WTC11 (cell line): ENCODE data around the gene CLEC4E. TPM values are rescaled to one million over a fixed set of nuclear protein-coding genes. Genes with fewer than 3 reads are reported as not detected.
"Not testable (repeated sequence)": the region's sequence is repeated elsewhere in the genome, so short reads cannot be mapped to it uniquely, and the experiment has no call there.

Experiments
- ATAC-seq: fragments of 200-7000 bp; cut with Tn5 transposase; 2 replicates; pipeline ENCODE4 v1.10.0; 2021; ENCODE audit warnings: mild to moderate bottlenecking, moderate library complexity
- CTCF ChIA-PET: fragments of 300-600 bp; sonication (Branson Sonifier 250); formaldehyde crosslinking; loops from one replicate; lab custom pipeline; 2021; ENCODE audit warnings: antibody characterized with exemption; lab: Charles Lee
- POLR2A ChIA-PET: fragments of 350-600 bp; sonication (Branson Sonifier 250); formaldehyde crosslinking; loops from one replicate; lab custom pipeline; 2021; ENCODE audit warnings: antibody characterized with exemption; lab: Charles Lee
- DNase-seq: peaks from one replicate; pipeline ENCODE4 v3.0.0; 2021; ENCODE audit warnings: low spot score
- H3K27ac Mint-ChIP-seq: 2 replicates; pipeline ENCODE4 v1.8.0; 2021; ENCODE audit warnings: mixed read lengths
- H3K27me3 Mint-ChIP-seq: 2 replicates; pipeline ENCODE4 v1.8.0; 2021; ENCODE audit warnings: low read depth, mild to moderate bottlenecking, moderate library complexity, mixed read lengths
- H3K36me3 Mint-ChIP-seq: 2 replicates; pipeline ENCODE4 v1.8.0; 2021; ENCODE audit warnings: mixed read lengths
- H3K4me1 Mint-ChIP-seq: 2 replicates; pipeline ENCODE4 v1.8.0; 2022; ENCODE audit warnings: mixed read lengths
- H3K4me3 Mint-ChIP-seq: 2 replicates; pipeline ENCODE4 v1.8.0; 2021; ENCODE audit warnings: mild to moderate bottlenecking, moderate library complexity, mixed read lengths
- H3K9me3 Mint-ChIP-seq: 2 replicates; pipeline ENCODE4 v1.8.0; 2021; ENCODE audit warnings: mixed read lengths
- ATF1 ChIP-seq: sonication (generic); formaldehyde crosslinking; IDR thresholded peaks from 2 replicates; pipeline ENCODE4 v1.8.1; 2023; ENCODE audit warnings: mild to moderate bottlenecking, moderate library complexity, missing genetic modification reagents
- CBFB ChIP-seq: sonication (generic); formaldehyde crosslinking; IDR thresholded peaks from 2 replicates; pipeline ENCODE4 v1.8.1; 2022; ENCODE audit warnings: mild to moderate bottlenecking, low read depth, missing genetic modification reagents
- CDX4 ChIP-seq: fragments of 250-450 bp; sonication (Bioruptor Pico); IDR thresholded peaks from 2 replicates; pipeline ENCODE4 v1.9.0; 2021; ENCODE audit warnings: moderate library complexity, mild to moderate bottlenecking, inconsistent platforms, borderline replicate concordance
- EMX1 ChIP-seq: fragments of 250-450 bp; sonication (Bioruptor Pico); IDR thresholded peaks from 2 replicates; pipeline ENCODE4 v1.8.0; 2021; ENCODE audit warnings: mild to moderate bottlenecking
- FOXK1 ChIP-seq: sonication (generic); formaldehyde crosslinking; IDR thresholded peaks from 2 replicates; pipeline ENCODE4 v1.8.0; 2022; ENCODE audit warnings: mild to moderate bottlenecking, moderate library complexity, missing genetic modification reagents
- IRF1 ChIP-seq: sonication (generic); formaldehyde crosslinking; IDR thresholded peaks from 2 replicates; pipeline ENCODE4 v1.8.0; 2023; ENCODE audit warnings: missing genetic modification reagents
- JAZF1 ChIP-seq: fragments of 250-450 bp; sonication (Bioruptor Pico); IDR thresholded peaks from 2 replicates; pipeline ENCODE4 v1.9.0; 2021; ENCODE audit warnings: moderate library complexity, mild to moderate bottlenecking, inconsistent platforms
- JUN ChIP-seq: sonication (generic); formaldehyde crosslinking; IDR thresholded peaks from 2 replicates; pipeline ENCODE4 v1.8.0; 2023; ENCODE audit warnings: mild to moderate bottlenecking, missing genetic modification reagents
- KAT7 ChIP-seq: sonication (generic); formaldehyde crosslinking; IDR thresholded peaks from 2 replicates; pipeline ENCODE4 v1.8.1; 2023; ENCODE audit warnings: missing genetic modification reagents, mild to moderate bottlenecking, borderline replicate concordance
- MYBL2 ChIP-seq: sonication (generic); formaldehyde crosslinking; IDR thresholded peaks from 2 replicates; pipeline ENCODE4 v1.8.1; 2023; ENCODE audit warnings: mild to moderate bottlenecking, moderate library complexity, missing genetic modification reagents
- NR2C2 ChIP-seq: sonication (generic); formaldehyde crosslinking; IDR thresholded peaks from 2 replicates; pipeline ENCODE4 v1.8.0; 2022; ENCODE audit warnings: mild to moderate bottlenecking, missing genetic modification reagents
- RORB ChIP-seq: fragments of 250-450 bp; sonication (Bioruptor Pico); IDR thresholded peaks from 2 replicates; pipeline ENCODE4 v1.9.0; 2021; ENCODE audit warnings: mild to moderate bottlenecking
- SOX15 ChIP-seq: fragments of 250-450 bp; sonication (Bioruptor Pico); IDR thresholded peaks from 2 replicates; pipeline ENCODE4 v1.9.0; 2021; ENCODE audit warnings: mild to moderate bottlenecking
- SP1 ChIP-seq: sonication (generic); formaldehyde crosslinking; conservative IDR thresholded peaks from 2 replicates; pipeline ENCODE4 v1.8.1; 2022; ENCODE audit warnings: missing genetic modification reagents
- STAT6 ChIP-seq: sonication (generic); formaldehyde crosslinking; conservative IDR thresholded peaks from 2 replicates; pipeline ENCODE4 v1.8.1; 2023; ENCODE audit warnings: mild to moderate bottlenecking, low read depth, missing genetic modification reagents, moderate library complexity
- TCF7 ChIP-seq: sonication (generic); formaldehyde crosslinking; IDR thresholded peaks from 2 replicates; pipeline ENCODE4 v1.8.0; 2022; ENCODE audit warnings: mild to moderate bottlenecking, low read depth, missing genetic modification reagents, moderate library complexity
- ZMAT4 ChIP-seq: fragments of 250-450 bp; sonication (Bioruptor Pico); IDR thresholded peaks from 2 replicates; pipeline ENCODE4 v1.9.0; 2021; ENCODE audit warnings: mild to moderate bottlenecking
- ZNF281 ChIP-seq: sonication (generic); formaldehyde crosslinking; IDR thresholded peaks from 2 replicates; pipeline ENCODE4 v1.8.0; 2023; ENCODE audit warnings: mild to moderate bottlenecking, missing genetic modification reagents
- ZNF317 ChIP-seq: sonication (generic); formaldehyde crosslinking; IDR thresholded peaks from 2 replicates; pipeline ENCODE4 v1.8.1; 2023; ENCODE audit warnings: low read depth, mild to moderate bottlenecking, moderate library complexity, missing genetic modification reagents, borderline replicate concordance
- total RNA-seq: library from RNA; stranded (reverse); gene quantifications from 3 replicates; pipeline ENCODE4 v1.2.3, GENCODE V29; 2021

CLEC4E gene
- total RNA-seq, 1 experiment from 2014 or later: not detected

GRCh38 chr12:8504351-8504750 is 36.4 kb downstream of the CLEC4E start (continued):
- TF ChIP-seq ATF1 (no peak), MYBL2 (CRISPR knock-in tag) (no peak), NR2C2 (CRISPR knock-in tag) (no peak)

- Mint-ChIP-seq H3K36me3 (no peaks in the 10 kb centered on the region), H3K4me1 (peaks cover 12% of the 10 kb centered on the region), H3K9me3 (peaks cover 3% of the 10 kb centered on the region; the same call in 1 of the 2 replicates), H3K4me3 (no peak overlapping the region), H3K27me3 (no peaks in the 10 kb centered on the region), H3K27ac (no peak overlapping the region)
- POLR2A ChIA-PET: no interaction called here
- CTCF ChIA-PET: interaction anchor here (1.2 kb wide), 1 partner anchor 107 kb away, joined by 4 read pairs; no protein-coding TSS in a partner anchor
- TF ChIP-seq MYBL2 (CRISPR knock-in tag): no peak
- no peak for TF ChIP-seq RORB (CRISPR knock-in tag)
- TF ChIP-seq JUN (CRISPR knock-in tag): no peak
- no peak for TF ChIP-seq CBFB (CRISPR knock-in tag)
- no peak for TF ChIP-seq SOX15 (CRISPR knock-in tag)
- no peak for TF ChIP-seq SP1 (CRISPR knock-in tag)
- no peak for TF ChIP-seq KAT7 (CRISPR knock-in tag)
- no peak for TF ChIP-seq IRF1
- no peak for TF ChIP-seq CDX4
- TF ChIP-seq STAT6: no peak
- TF ChIP-seq JAZF1 (CRISPR knock-in tag): no peak
- no peak for TF ChIP-seq ZNF317 (CRISPR knock-in tag)
- no peak for TF ChIP-seq ZNF281 (CRISPR knock-in tag)
- TF ChIP-seq FOXK1 (CRISPR knock-in tag): no peak
- TF ChIP-seq TCF7 (CRISPR knock-in tag): no peak
- TF ChIP-seq ZMAT4 (CRISPR knock-in tag): no peak
- DNase-seq (no peak), ATAC-seq (no peak)
Observed at GRCh38 chr12:8501720-8502119, 39.0 kb downstream of the CLEC4E start.

GRCh38 chr12:8499616-8500015 is 41.1 kb downstream of the CLEC4E start:
- CTCF ChIA-PET: interaction anchor here (0.6 to 1.2 kb wide), 9 partner anchors 10 to 361 kb away, joined by 3 to 7 read pairs (median 3); no protein-coding TSS in a partner anchor
- DNase-seq: no peak
- Mint-ChIP-seq H3K27me3 (no peaks in the 10 kb centered on the region; the same call in 1 of the 2 replicates), H3K9me3 (peaks cover 4% of the 10 kb centered on the region), H3K4me1 (peaks cover 20% of the 10 kb centered on the region), H3K4me3 (no peak overlapping the region), H3K27ac (no peak overlapping the region), H3K36me3 (peaks cover 4% of the 10 kb centered on the region)
- POLR2A ChIA-PET: no interaction called here
- 0 out of 2 replicates have a peak, but pooled peaks have one; percentile 43 for ATAC-seq
- TF ChIP-seq ZNF281 (CRISPR knock-in tag) (no peak), EMX1 (CRISPR knock-in tag) (no peak), ZNF317 (CRISPR knock-in tag) (no peak)

- DNase-seq, H3K36me3 Mint-ChIP-seq, H3K27me3 Mint-ChIP-seq, H3K27ac Mint-ChIP-seq, POLR2A ChIA-PET, H3K9me3 Mint-ChIP-seq, H3K4me3 Mint-ChIP-seq: not testable (repeated sequence)
- ATAC-seq: peak; percentile 41; the same call in 1 of the 2 replicates
- peaks cover 20% of the 10 kb centered on the region for H3K4me1 Mint-ChIP-seq
- CTCF ChIA-PET: interaction anchor here (0.6 to 1.4 kb wide), 3 partner anchors 20 to 180 kb away, joined by 4 to 5 read pairs (median 5); no protein-coding TSS in a partner anchor
Observed at GRCh38 chr12:8496074-8496473, 44.6 kb downstream of the CLEC4E start.
